Measurements from ENCODE around the gene G6PC1. TPM values are rescaled to one million over a fixed set of nuclear protein-coding genes. Genes with fewer than 3 reads are reported as not detected.
"Not testable (repeated sequence)": the region's sequence is repeated elsewhere in the genome, so short reads cannot be mapped to it uniquely, and the experiment has no call there.

The G6PC1 gene
- total RNA-seq = not detected

- ChIA-PET POLR2A (no interaction called here), CTCF (no interaction called here)
- DNase-seq (no peak), ATAC-seq (no peak)
- no peak within 1 kb of the TSS for H3K27ac Mint-ChIP-seq
- no peaks in the 10 kb centered on the region for H3K9me3 Mint-ChIP-seq (ENCODE audit: insufficient read depth)
- H3K4me3 Mint-ChIP-seq = no peak within 1 kb of the TSS
- no peaks in the 10 kb centered on the region for H3K4me1 Mint-ChIP-seq (ENCODE audit: low read depth)
- no peaks in the 10 kb centered on the region for H3K36me3 Mint-ChIP-seq (ENCODE audit: low read depth)
- H3K27me3 Mint-ChIP-seq (ENCODE audit: low read depth) = no peaks in the 10 kb centered on the region
These were observed at the start of gene G6PC1 for GRCh38 chr17:42900460-42901331. Gene G6PC1, plus strand, starts transcription at chr17:42900799. Its CDS starts 78 bp downstream, at chr17:42900877.

- Mint-ChIP-seq H3K9me3 (ENCODE audit: insufficient read depth) (no peaks in the 10 kb centered on the region), H3K36me3 (ENCODE audit: low read depth) (no peaks in the 10 kb centered on the region), H3K27me3 (ENCODE audit: low read depth) (no peaks in the 10 kb centered on the region), H3K27ac (no peak within 1 kb of the TSS), H3K4me3 (no peak within 1 kb of the TSS), H3K4me1 (ENCODE audit: low read depth) (peaks cover 2% of the 10 kb centered on the region)
- no peak for DNase-seq
- POLR2A ChIA-PET = no interaction called here
- no peak for ATAC-seq
- CTCF ChIA-PET = no interaction called here
These were observed 49.6 kb upstream of the G6PC1 start, which contains the start of gene AOC3 for GRCh38 chr17:42850954-42851353. Gene AOC3, plus strand, starts transcription at chr17:42851199. Its CDS starts 145 bp downstream, at chr17:42851344.

GRCh38 chr17:42851371-42852240 is 49.0 kb upstream of the G6PC1 start:
- POLR2A ChIA-PET; H3K4me1 Mint-ChIP-seq (ENCODE audit: low read depth); H3K27me3 Mint-ChIP-seq (ENCODE audit: low read depth): not testable (repeated sequence)

GRCh38 chr17:42852351-42852750 is 48.2 kb upstream of the G6PC1 start:
- Mint-ChIP-seq H3K36me3 (ENCODE audit: low read depth) (no peaks in the 10 kb centered on the region), H3K27me3 (ENCODE audit: low read depth) (no peaks in the 10 kb centered on the region), H3K27ac (no peak overlapping the region), H3K4me3 (no peak overlapping the region), H3K9me3 (ENCODE audit: insufficient read depth) (no peaks in the 10 kb centered on the region), H3K4me1 (ENCODE audit: low read depth) (no peaks in the 10 kb centered on the region)
- DNase-seq (no peak), ATAC-seq (no peak)
- POLR2A ChIA-PET = no interaction called here
- CTCF ChIA-PET = no interaction called here

More at GRCh38 chr17:42851371-42852240, 49.0 kb upstream of the G6PC1 start:
- DNase-seq; H3K36me3 Mint-ChIP-seq (ENCODE audit: low read depth); ATAC-seq; H3K4me3 Mint-ChIP-seq; H3K27ac Mint-ChIP-seq; CTCF ChIA-PET; H3K9me3 Mint-ChIP-seq (ENCODE audit: insufficient read depth): not testable (repeated sequence)

- CTCF ChIA-PET = no interaction called here
- no peak for ATAC-seq
- Mint-ChIP-seq H3K27ac (no peak overlapping the region), H3K4me3 (no peak overlapping the region), H3K27me3 (ENCODE audit: low read depth) (no peaks in the 10 kb centered on the region), H3K4me1 (ENCODE audit: low read depth) (no peaks in the 10 kb centered on the region), H3K9me3 (ENCODE audit: insufficient read depth) (no peaks in the 10 kb centered on the region), H3K36me3 (ENCODE audit: low read depth) (no peaks in the 10 kb centered on the region)
- POLR2A ChIA-PET = no interaction called here
- no peak for DNase-seq
These were observed 47.6 kb upstream of the G6PC1 start for GRCh38 chr17:42853004-42853403.

GRCh38 chr17:42853597-42853967 is 47.0 kb upstream of the G6PC1 start:
- no peak overlapping the region for H3K4me3 Mint-ChIP-seq
- ATAC-seq = no peak
- no peak for DNase-seq
- ChIA-PET POLR2A (no interaction called here), CTCF (no interaction called here)
- no peaks in the 10 kb centered on the region for H3K27me3 Mint-ChIP-seq (ENCODE audit: low read depth)
- H3K9me3 Mint-ChIP-seq (ENCODE audit: insufficient read depth) = no peaks in the 10 kb centered on the region
- H3K36me3 Mint-ChIP-seq (ENCODE audit: low read depth) = no peaks in the 10 kb centered on the region
- no peak overlapping the region for H3K27ac Mint-ChIP-seq
- H3K4me1 Mint-ChIP-seq (ENCODE audit: low read depth) = no peaks in the 10 kb centered on the region

- H3K9me3 Mint-ChIP-seq (ENCODE audit: insufficient read depth) = no peaks in the 10 kb centered on the region
- H3K27me3 Mint-ChIP-seq (ENCODE audit: low read depth) = no peaks in the 10 kb centered on the region
- H3K27ac Mint-ChIP-seq = no peak overlapping the region
- ATAC-seq (no peak), DNase-seq (no peak)
- CTCF ChIA-PET = no interaction called here
- POLR2A ChIA-PET = no interaction called here
- H3K4me3 Mint-ChIP-seq = no peak overlapping the region
- no peaks in the 10 kb centered on the region for H3K36me3 Mint-ChIP-seq (ENCODE audit: low read depth)
- no peaks in the 10 kb centered on the region for H3K4me1 Mint-ChIP-seq (ENCODE audit: low read depth)
These were observed 46.4 kb upstream of the G6PC1 start for GRCh38 chr17:42853968-42854790.

- H3K9me3 Mint-ChIP-seq (ENCODE audit: insufficient read depth) = no peaks in the 10 kb centered on the region
- ChIA-PET POLR2A (no interaction called here), CTCF (no interaction called here)
- no peaks in the 10 kb centered on the region for H3K36me3 Mint-ChIP-seq (ENCODE audit: low read depth)
- H3K4me3 Mint-ChIP-seq = no peak overlapping the region
- no peak overlapping the region for H3K27ac Mint-ChIP-seq
- ATAC-seq = no peak
- peaks cover 1% of the 10 kb centered on the region for H3K27me3 Mint-ChIP-seq (ENCODE audit: low read depth)
- no peak for DNase-seq
- no peaks in the 10 kb centered on the region for H3K4me1 Mint-ChIP-seq (ENCODE audit: low read depth)
These were observed 45.5 kb upstream of the G6PC1 start for GRCh38 chr17:42855048-42855596.

GRCh38 chr17:42856093-42856492 is 44.5 kb upstream of the G6PC1 start:
- H3K27ac Mint-ChIP-seq; H3K27me3 Mint-ChIP-seq (ENCODE audit: low read depth); DNase-seq; H3K36me3 Mint-ChIP-seq (ENCODE audit: low read depth); H3K9me3 Mint-ChIP-seq (ENCODE audit: insufficient read depth); CTCF ChIA-PET; H3K4me3 Mint-ChIP-seq; ATAC-seq; H3K4me1 Mint-ChIP-seq (ENCODE audit: low read depth): not testable (repeated sequence)
- POLR2A ChIA-PET = interaction anchor here (1.5 kb wide), 1 partner anchor 12 kb away, joined by 3 read pairs; the partner anchor contains the start of gene AOC2

- ATAC-seq; H3K36me3 Mint-ChIP-seq (ENCODE audit: low read depth); DNase-seq; H3K4me1 Mint-ChIP-seq (ENCODE audit: low read depth); H3K4me3 Mint-ChIP-seq; H3K27me3 Mint-ChIP-seq (ENCODE audit: low read depth); H3K9me3 Mint-ChIP-seq (ENCODE audit: insufficient read depth); CTCF ChIA-PET; H3K27ac Mint-ChIP-seq: not testable (repeated sequence)
- POLR2A ChIA-PET = interaction anchor here (1.5 kb wide), 1 partner anchor 13 kb away, joined by 3 read pairs; the partner anchor contains the start of gene AOC2
These were observed 44.1 kb upstream of the G6PC1 start for GRCh38 chr17:42856516-42856915.

GRCh38 chr17:42857389-42857788 is 43.2 kb upstream of the G6PC1 start:
- no peak for DNase-seq
- no peak overlapping the region for H3K27ac Mint-ChIP-seq
- no peaks in the 10 kb centered on the region for H3K9me3 Mint-ChIP-seq (ENCODE audit: insufficient read depth)
- ChIA-PET POLR2A (interaction anchor here (1.5 kb wide), 1 partner anchor 13 kb away, joined by 3 read pairs; the partner anchor contains the start of gene AOC2), CTCF (no interaction called here)
- no peak for ATAC-seq
- no peaks in the 10 kb centered on the region for H3K36me3 Mint-ChIP-seq (ENCODE audit: low read depth)
- no peaks in the 10 kb centered on the region for H3K4me1 Mint-ChIP-seq (ENCODE audit: low read depth)
- H3K27me3 Mint-ChIP-seq (ENCODE audit: low read depth) = peaks cover 2% of the 10 kb centered on the region
- no peak overlapping the region for H3K4me3 Mint-ChIP-seq

All from activated CD8-positive, alpha-beta T cell treated with anti-CD3 and anti-CD28 coated beads, Interleukin-2, amount 10 ng/mL, durations not matched to agents 7 days and 5 days (primary cell).